SK-N-SH treated with all-trans-retinoic acid at 6 μM for 48 hours (cell line): ENCODE results near the gene TBC1D7.

Experiments
- ISL1 ChIP-seq: fragments of 250-450 bp; sonication (Bioruptor Pico); IDR thresholded peaks from 2 replicates; pipeline ENCODE4 v2.1.2; 2022; ENCODE audit warnings: mild to moderate bottlenecking, moderate library complexity
- PPARA ChIP-seq: fragments of 250-450 bp; sonication (Bioruptor Pico); IDR thresholded peaks from 2 replicates; pipeline ENCODE4 v1.5.0; 2020; ENCODE audit warnings: mild to moderate bottlenecking, borderline replicate concordance
- RARB ChIP-seq: fragments of 250-450 bp; sonication (Bioruptor Pico); IDR thresholded peaks from 2 replicates; pipeline ENCODE4 v1.8.0; 2021; ENCODE audit warnings: mild to moderate bottlenecking, moderate library complexity
- ZC3H10 ChIP-seq: fragments of 250-450 bp; sonication (Bioruptor Pico); IDR thresholded peaks from 2 replicates; pipeline ENCODE4 v1.5.1; 2021; ENCODE audit warnings: mild to moderate bottlenecking, moderate library complexity
- ZNF8 ChIP-seq: fragments of 450-650 bp; formaldehyde crosslinking; IDR thresholded peaks from 2 replicates; pipeline ENCODE4 v1.5.0; 2020; ENCODE audit warnings: mild to moderate bottlenecking, moderate library complexity
- TF ChIP-seq, protein P1 (sequence below): fragments of 250-450 bp; sonication (Bioruptor Pico); IDR thresholded peaks from 2 replicates; pipeline ENCODE4 v1.5.1; 2020; ENCODE audit warnings: low read depth, mild to moderate bottlenecking, moderate library complexity
- TF ChIP-seq, protein P2 (sequence below): fragments of 250-450 bp; sonication (Bioruptor Pico); IDR thresholded peaks from 2 replicates; pipeline ENCODE4 v1.8.0; 2021; ENCODE audit warnings: low read depth, mild to moderate bottlenecking, moderate library complexity, borderline replicate concordance

DNA sequence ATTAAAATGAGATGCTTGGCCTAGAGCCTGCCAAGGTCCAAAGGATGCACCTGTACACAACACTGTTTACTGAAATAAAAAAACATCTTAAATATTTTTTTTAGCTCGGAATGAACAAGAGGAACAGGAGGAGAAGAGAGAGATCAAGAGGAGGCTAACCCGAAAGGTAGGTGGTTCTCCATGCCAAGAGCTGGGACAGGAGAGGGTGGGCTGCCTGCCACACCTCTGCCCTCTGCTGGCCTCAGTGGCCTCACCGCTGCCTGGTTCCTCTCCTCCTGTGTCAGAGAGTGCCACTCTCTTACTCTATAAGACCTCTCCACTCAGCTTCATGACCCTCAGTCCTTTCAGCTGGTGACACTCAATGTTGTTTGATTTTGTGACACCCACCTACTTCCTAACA lies 50.2 kb downstream of the TBC1D7 start:
- TF ChIP-seq RARB (CRISPR knock-in tag) (no peak), ISL1 (CRISPR knock-in tag) (no peak), ZC3H10 (CRISPR knock-in tag) (no peak), ZNF8 (CRISPR knock-in tag) (no peak), PPARA (CRISPR knock-in tag) (no peak)
- TF ChIP-seq, protein P1, sequence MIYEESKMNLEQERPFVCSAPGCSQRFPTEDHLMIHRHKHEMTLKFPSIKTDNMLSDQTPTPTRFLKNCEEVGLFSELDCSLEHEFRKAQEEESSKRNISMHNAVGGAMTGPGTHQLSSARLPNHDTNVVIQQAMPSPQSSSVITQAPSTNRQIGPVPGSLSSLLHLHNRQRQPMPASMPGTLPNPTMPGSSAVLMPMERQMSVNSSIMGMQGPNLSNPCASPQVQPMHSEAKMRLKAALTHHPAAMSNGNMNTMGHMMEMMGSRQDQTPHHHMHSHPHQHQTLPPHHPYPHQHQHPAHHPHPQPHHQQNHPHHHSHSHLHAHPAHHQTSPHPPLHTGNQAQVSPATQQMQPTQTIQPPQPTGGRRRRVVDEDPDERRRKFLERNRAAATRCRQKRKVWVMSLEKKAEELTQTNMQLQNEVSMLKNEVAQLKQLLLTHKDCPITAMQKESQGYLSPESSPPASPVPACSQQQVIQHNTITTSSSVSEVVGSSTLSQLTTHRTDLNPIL (CRISPR knock-in tag) = no peak
- TF ChIP-seq, protein P2, sequence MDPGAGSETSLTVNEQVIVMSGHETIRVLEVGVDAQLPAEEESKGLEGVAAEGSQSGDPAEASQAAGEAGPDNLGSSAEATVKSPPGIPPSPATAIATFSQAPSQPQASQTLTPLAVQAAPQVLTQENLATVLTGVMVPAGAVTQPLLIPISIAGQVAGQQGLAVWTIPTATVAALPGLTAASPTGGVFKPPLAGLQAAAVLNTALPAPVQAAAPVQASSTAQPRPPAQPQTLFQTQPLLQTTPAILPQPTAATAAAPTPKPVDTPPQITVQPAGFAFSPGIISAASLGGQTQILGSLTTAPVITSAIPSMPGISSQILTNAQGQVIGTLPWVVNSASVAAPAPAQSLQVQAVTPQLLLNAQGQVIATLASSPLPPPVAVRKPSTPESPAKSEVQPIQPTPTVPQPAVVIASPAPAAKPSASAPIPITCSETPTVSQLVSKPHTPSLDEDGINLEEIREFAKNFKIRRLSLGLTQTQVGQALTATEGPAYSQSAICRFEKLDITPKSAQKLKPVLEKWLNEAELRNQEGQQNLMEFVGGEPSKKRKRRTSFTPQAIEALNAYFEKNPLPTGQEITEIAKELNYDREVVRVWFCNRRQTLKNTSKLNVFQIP = no peak
